PC-9 (cell line): ENCODE results near the gene BCL2. TPM values are rescaled to one million over a fixed set of nuclear protein-coding genes. Genes with fewer than 3 reads are reported as not detected.

Experiments used
- BruUV-seq: library from RNA; stranded (reverse); fragments of 400-500 nt; replicated peaks from 2 replicates; lab custom pipeline; 2021; lab: Mats Ljungman, UMichigan
- CTCF ChIA-PET: fragments of 300-600 bp; sonication (Branson Sonifier 250); formaldehyde crosslinking; loops from one replicate; lab custom pipeline; 2022; ENCODE audit warnings: antibody characterized with exemption; lab: Charles Lee
- POLR2A ChIA-PET: fragments of 300-600 bp; sonication (Branson Sonifier 250); formaldehyde crosslinking; loops from one replicate; lab custom pipeline; 2022; ENCODE audit warnings: antibody characterized with exemption; ENCODE audit not compliant: unreplicated experiment; lab: Charles Lee
- DNase-seq, 2 experiments: peaks; one replicate each; pipeline versions ENCODE4 v3.0.0 to v3.0.0-alpha.2; 2015 to 2022; ENCODE audit warnings: mixed read lengths in 1 of 2
- H2AFZ ChIP-seq: fragments of 200-600 bp; sonication (generic); 2 replicates; pipeline ENCODE4 v1.8.1; 2017; ENCODE audit warnings: antibody characterized with exemption
- H3F3A ChIP-seq: fragments of 200-600 bp; sonication (generic); 2 replicates; pipeline ENCODE4 v1.8.1; 2017; ENCODE audit warnings: antibody characterized with exemption, mild to moderate bottlenecking, low read depth; ENCODE audit not compliant: insufficient read depth
- H3K27ac ChIP-seq: fragments of 200-600 bp; sonication (generic); 2 replicates; pipeline ENCODE4 v1.6.1; 2016; ENCODE audit warnings: mixed run types
- H3K27me3 ChIP-seq: fragments of 200-600 bp; sonication (generic); 2 replicates; pipeline ENCODE4 v1.6.1; 2016; ENCODE audit warnings: low read depth, mixed run types; ENCODE audit not compliant: insufficient read depth
- H3K36me3 ChIP-seq: fragments of 200-600 bp; sonication (generic); 2 replicates; pipeline ENCODE4 v1.6.1; 2016; ENCODE audit warnings: low read depth, mixed run types
- H3K4me1 ChIP-seq: fragments of 200-600 bp; sonication (generic); replicated peaks from 2 replicates; pipeline ENCODE4 v1.6.1; 2016; ENCODE audit warnings: mixed run types; ENCODE audit not compliant: insufficient read depth
- H3K4me2 ChIP-seq: fragments of 200-600 bp; sonication (generic); 2 replicates; pipeline ENCODE4 v1.6.1; 2017; ENCODE audit warnings: mixed run types
- H3K4me3 ChIP-seq: fragments of 200-600 bp; sonication (generic); 2 replicates; pipeline ENCODE4 v1.6.1; 2016; ENCODE audit warnings: mixed run types
- H3K79me2 ChIP-seq: fragments of 200-600 bp; sonication (generic); 2 replicates; pipeline ENCODE4 v1.6.1; 2017; ENCODE audit warnings: low read depth, mixed run types
- H3K9me2 ChIP-seq: fragments of 200-600 bp; sonication (generic); 2 replicates; pipeline ENCODE4 v1.8.1; 2017; ENCODE audit warnings: mild to moderate bottlenecking; ENCODE audit not compliant: insufficient read depth
- H3K9me3 ChIP-seq: fragments of 200-600 bp; sonication (generic); 2 replicates; pipeline ENCODE4 v1.8.1; 2016; ENCODE audit warnings: low read depth; ENCODE audit not compliant: insufficient read depth
- H4K20me1 ChIP-seq: fragments of 200-600 bp; sonication (generic); 2 replicates; pipeline ENCODE4 v1.8.1; 2017; ENCODE audit not compliant: insufficient read depth
- CTCF ChIP-seq: fragments of 200-600 bp; sonication (generic); conservative IDR thresholded peaks from 2 replicates; pipeline ENCODE4 v1.6.1; 2017; ENCODE audit warnings: mixed run types, antibody characterized with exemption, mild to moderate bottlenecking, moderate library complexity
- EZH2 ChIP-seq: fragments of 200-600 bp; sonication (generic); IDR thresholded peaks from 2 replicates; pipeline ENCODE4 v1.8.0; 2017; ENCODE audit warnings: antibody characterized with exemption, low read depth
- intact Hi-C: fragments of 100-400 bp; cut with micrococcal nuclease; formaldehyde crosslinking; loops from one replicate; pipeline ENCODE4 v1.10.0; 2022; ENCODE audit not compliant: unreplicated experiment
- total RNA-seq: library from RNA; stranded (reverse); gene quantifications from 2 replicates; pipeline ENCODE4 v1.2.3, GENCODE V29; 2021

BCL2 gene
- total RNA-seq, 1 experiment from 2014 or later: 2.0 TPM

GRCh38 chr18:63182310-63182772 is 137.2 kb downstream of the BCL2 start:
- Histone ChIP-seq H2AFZ (no peak overlapping the region), H3K4me1 (peaks cover 8% of the 10 kb centered on the region; the same call in 1 of the 2 replicates), H3K27ac (no peak overlapping the region), H3K9me3 (no peaks in the 10 kb centered on the region), H3K4me2 (no peak overlapping the region), H3K79me2 (no peaks in the 10 kb centered on the region), H3K4me3 (no peak overlapping the region), H4K20me1 (no peaks in the 10 kb centered on the region), H3K27me3 (no peaks in the 10 kb centered on the region), H3F3A (no peaks in the 10 kb centered on the region), H3K36me3 (no peaks in the 10 kb centered on the region), H3K9me2 (no peaks in the 10 kb centered on the region)
- DNase-seq: no peak
- ChIA-PET CTCF (no interaction called here), POLR2A (no interaction called here)
- intact Hi-C loops: no loop called here
- BruUV-seq: no TSS peak
- no peak for TF ChIP-seq EZH2
- TF ChIP-seq CTCF: no peak

GRCh38 chr18:63181706-63182309 is 137.8 kb downstream of the BCL2 start:
- TF ChIP-seq EZH2: no peak
- TF ChIP-seq CTCF: no peak
- H3K9me2 ChIP-seq: no peaks in the 10 kb centered on the region
- ChIA-PET CTCF (no interaction called here), POLR2A (no interaction called here)
- H3K4me3 ChIP-seq: no peak overlapping the region
- BruUV-seq: no TSS peak
- H4K20me1 ChIP-seq: no peaks in the 10 kb centered on the region
- H3K9me3 ChIP-seq: no peaks in the 10 kb centered on the region
- intact Hi-C loops: no loop called here
- no peaks in the 10 kb centered on the region for H3K36me3 ChIP-seq
- H2AFZ ChIP-seq: no peak overlapping the region
- no peak overlapping the region for H3K4me2 ChIP-seq
- DNase-seq: no peak
- no peaks in the 10 kb centered on the region for H3K27me3 ChIP-seq
- H3F3A ChIP-seq: no peaks in the 10 kb centered on the region
- peaks cover 6% of the 10 kb centered on the region; the same call in 1 of the 2 replicates for H3K4me1 ChIP-seq
- H3K27ac ChIP-seq: no peak overlapping the region
- H3K79me2 ChIP-seq: no peaks in the 10 kb centered on the region

- intact Hi-C loops: no loop called here
- Histone ChIP-seq H3K9me2 (no peaks in the 10 kb centered on the region), H3K79me2 (no peaks in the 10 kb centered on the region), H3F3A (no peaks in the 10 kb centered on the region), H3K27ac (no peak overlapping the region), H3K4me3 (no peak overlapping the region), H3K4me2 (no peak overlapping the region), H3K36me3 (no peaks in the 10 kb centered on the region), H2AFZ (no peak overlapping the region), H3K4me1 (no peaks in the 10 kb centered on the region), H3K27me3 (no peaks in the 10 kb centered on the region), H3K9me3 (no peaks in the 10 kb centered on the region), H4K20me1 (no peaks in the 10 kb centered on the region)
- ChIA-PET CTCF (no interaction called here), POLR2A (no interaction called here)
- BruUV-seq: no TSS peak
- DNase-seq: no peak
- TF ChIP-seq CTCF (no peak), EZH2 (no peak)
These were observed 138.6 kb downstream of the BCL2 start for GRCh38 chr18:63180971-63181376.
